ENCODE results near the gene MICAL2. TPM values are rescaled to one million over a fixed set of nuclear protein-coding genes. Genes with fewer than 3 reads are reported as not detected.

MICAL2 gene
- total RNA-seq, 4 donors from 2014 or later = 24.7 to 53.7 (median 37.0) TPM

DNA sequence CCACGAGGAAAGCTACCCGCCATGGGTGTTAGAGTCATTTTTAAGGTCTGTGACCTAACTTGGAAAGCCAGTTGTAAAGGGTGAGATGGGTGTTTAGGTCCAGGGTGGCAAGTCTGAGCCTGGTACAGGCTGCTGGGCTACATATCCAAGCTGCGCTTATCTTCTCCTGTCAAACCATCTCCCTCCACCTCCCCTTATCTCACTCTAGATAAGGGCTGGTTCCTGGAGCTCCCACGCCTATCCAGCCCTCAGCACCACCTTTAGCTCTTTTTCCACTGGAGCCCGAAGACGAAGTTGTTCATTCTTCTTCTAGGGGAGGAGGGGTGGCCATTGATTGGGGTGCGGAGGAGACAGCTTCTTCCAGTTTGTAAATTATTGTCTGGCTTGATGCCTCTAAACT is 48.5 kb downstream of the MICAL2 start:
- Histone ChIP-seq H3K36me3 (peaks cover 0 to 4% of the 10 kb centered on the region in 2 donors), H3K4me3 (no peak overlapping the region), H3K4me1 (peaks cover 11 to 26% of the 10 kb centered on the region in 2 donors), H3K27ac (peak overlapping the region; percentile 62 to 93 (median 74)), H3K9me3 (no peaks in the 10 kb centered on the region), H3K27me3 (no peaks in the 10 kb centered on the region)
- ATAC-seq = no peak
- intact Hi-C loops (cut with DNase I; ENCODE audit: low total_unique reads) = loop anchor here (1.0 to 5.0 kb wide), 3 partner anchors 47 to 112 kb away; partner anchors contain the start of gene MICAL2
- in situ Hi-C loops (cut with MboI; ENCODE audit: low sequenced_read_pairs in 4 of 4) = no loop called here
- no peak for DNase-seq
- no peak for TF ChIP-seq POLR2A (IDR thresholded peaks at IDR 0.05)
- TF ChIP-seq, protein P1, sequence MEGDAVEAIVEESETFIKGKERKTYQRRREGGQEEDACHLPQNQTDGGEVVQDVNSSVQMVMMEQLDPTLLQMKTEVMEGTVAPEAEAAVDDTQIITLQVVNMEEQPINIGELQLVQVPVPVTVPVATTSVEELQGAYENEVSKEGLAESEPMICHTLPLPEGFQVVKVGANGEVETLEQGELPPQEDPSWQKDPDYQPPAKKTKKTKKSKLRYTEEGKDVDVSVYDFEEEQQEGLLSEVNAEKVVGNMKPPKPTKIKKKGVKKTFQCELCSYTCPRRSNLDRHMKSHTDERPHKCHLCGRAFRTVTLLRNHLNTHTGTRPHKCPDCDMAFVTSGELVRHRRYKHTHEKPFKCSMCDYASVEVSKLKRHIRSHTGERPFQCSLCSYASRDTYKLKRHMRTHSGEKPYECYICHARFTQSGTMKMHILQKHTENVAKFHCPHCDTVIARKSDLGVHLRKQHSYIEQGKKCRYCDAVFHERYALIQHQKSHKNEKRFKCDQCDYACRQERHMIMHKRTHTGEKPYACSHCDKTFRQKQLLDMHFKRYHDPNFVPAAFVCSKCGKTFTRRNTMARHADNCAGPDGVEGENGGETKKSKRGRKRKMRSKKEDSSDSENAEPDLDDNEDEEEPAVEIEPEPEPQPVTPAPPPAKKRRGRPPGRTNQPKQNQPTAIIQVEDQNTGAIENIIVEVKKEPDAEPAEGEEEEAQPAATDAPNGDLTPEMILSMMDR (IDR thresholded peaks at IDR 0.05 in 4 of 5, conservative IDR thresholded peaks at IDR 0.05 in 1 of 5) = no peak

DNA sequence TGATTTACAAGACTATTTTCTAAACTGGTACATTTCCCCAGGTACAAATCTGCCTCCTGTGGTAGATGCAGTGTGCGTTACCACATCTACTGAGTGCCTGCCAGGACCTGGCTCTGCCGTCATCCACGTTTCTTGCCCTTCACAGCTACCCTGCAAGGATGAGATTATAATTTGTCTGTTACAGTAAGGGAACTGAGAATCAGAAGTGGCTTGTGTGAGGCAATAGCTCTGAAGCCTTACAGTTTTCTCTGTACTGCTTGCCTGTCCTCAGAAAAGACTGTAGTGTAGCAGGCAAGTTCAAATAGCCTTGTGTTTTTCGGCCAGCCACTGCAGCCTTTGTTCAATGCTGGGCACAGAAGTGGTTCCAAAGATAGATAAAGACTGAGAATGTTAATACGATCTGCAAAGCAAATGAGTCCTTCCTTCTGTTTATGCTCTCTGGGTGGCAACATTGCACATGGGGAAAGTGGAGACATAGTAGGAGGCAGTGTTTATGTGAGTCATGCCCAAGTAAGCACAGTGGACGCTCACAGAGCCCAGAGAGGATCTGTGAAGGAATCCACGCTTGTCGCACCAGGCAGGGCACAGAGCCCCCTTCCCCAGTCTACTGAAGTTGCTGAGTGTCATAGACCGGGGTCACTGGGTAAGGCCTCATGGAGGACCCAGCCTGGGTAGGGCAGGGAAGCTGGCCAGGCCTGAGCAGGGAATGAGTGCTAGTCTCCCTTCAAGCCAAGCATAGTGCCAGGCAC is 49.1 kb downstream of the MICAL2 start:
- TF ChIP-seq, protein P1 (IDR thresholded peaks at IDR 0.05 in 4 of 5, conservative IDR thresholded peaks at IDR 0.05 in 1 of 5) = no peak
- TF ChIP-seq POLR2A (IDR thresholded peaks at IDR 0.05) = peak; percentile 17 to 68
- ATAC-seq = peak; percentile 90 to 93
- intact Hi-C loops (cut with DNase I; ENCODE audit: low total_unique reads) = loop anchor here (1.0 to 5.0 kb wide), 3 partner anchors 47 to 112 kb away; partner anchors contain the start of gene MICAL2
- Histone ChIP-seq H3K36me3 (peaks cover 0 to 4% of the 10 kb centered on the region in 2 donors), H3K27ac (peak overlapping the region; percentile 62 to 93 (median 74)), H3K27me3 (no peaks in the 10 kb centered on the region), H3K9me3 (no peaks in the 10 kb centered on the region), H3K4me3 (no peak overlapping the region), H3K4me1 (peaks cover 11 to 30% of the 10 kb centered on the region in 2 donors)
- in situ Hi-C loops (cut with MboI; ENCODE audit: low sequenced_read_pairs in 4 of 4) = no loop called here
- DNase-seq = peak; percentile 38 to 49

DNA sequence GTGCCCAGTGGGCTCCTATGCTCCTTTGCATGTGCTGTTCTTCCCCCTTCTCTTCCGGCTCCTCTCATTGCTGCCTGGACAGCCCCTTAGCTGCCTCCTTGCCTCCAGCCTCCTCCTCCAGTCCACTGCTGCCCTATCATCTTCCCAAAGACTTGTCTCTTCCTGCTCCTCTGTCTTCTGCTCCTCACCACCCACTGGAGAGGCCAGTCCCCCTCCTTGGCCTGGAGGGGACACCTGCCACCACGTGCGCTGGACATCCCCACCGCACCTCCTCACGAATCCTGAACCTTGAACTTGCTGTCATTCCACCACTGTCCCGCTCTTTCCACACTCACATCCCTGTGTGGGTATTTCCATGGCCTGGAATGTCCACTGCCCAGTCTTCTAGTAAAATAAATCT is 49.8 kb downstream of the MICAL2 start:
- peak overlapping the region; percentile 62 to 93 (median 74) for H3K27ac ChIP-seq
- TF ChIP-seq, protein P1 (IDR thresholded peaks at IDR 0.05 in 4 of 5, conservative IDR thresholded peaks at IDR 0.05 in 1 of 5) = no peak
- no peak for TF ChIP-seq POLR2A (IDR thresholded peaks at IDR 0.05)
- no peaks in the 10 kb centered on the region for H3K27me3 ChIP-seq
- H3K36me3 ChIP-seq = peaks cover 0 to 4% of the 10 kb centered on the region in 2 donors
- H3K9me3 ChIP-seq = no peaks in the 10 kb centered on the region
- H3K4me3 ChIP-seq = no peak overlapping the region
- intact Hi-C loops (cut with DNase I; ENCODE audit: low total_unique reads) = no loop called here
- peaks cover 11 to 31% of the 10 kb centered on the region in 2 donors for H3K4me1 ChIP-seq
- DNase-seq (no peak), ATAC-seq (peak in 1 of 2 donors; percentile 7)
- in situ Hi-C loops (cut with MboI; ENCODE audit: low sequenced_read_pairs in 4 of 4) = no loop called here

DNA sequence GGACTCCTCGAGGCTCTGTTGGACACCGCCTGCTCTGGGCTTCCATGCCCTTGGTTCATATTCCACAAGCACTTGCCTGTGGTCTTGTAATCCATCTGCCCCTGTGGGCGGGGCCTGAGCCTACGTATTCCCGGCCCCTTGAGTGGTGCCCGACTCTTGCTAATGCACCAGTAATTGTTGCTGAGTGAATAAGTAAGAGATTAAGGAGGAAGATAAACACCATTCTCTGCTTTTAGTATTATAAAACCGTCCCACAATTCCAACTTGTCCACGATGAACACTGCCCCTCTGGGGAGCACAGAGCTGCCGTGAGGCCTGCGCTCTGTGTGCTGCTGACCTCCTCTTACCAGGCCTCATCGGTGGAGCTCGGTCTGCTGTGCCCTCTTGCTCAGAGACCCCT is 50.3 kb downstream of the MICAL2 start:
- H3K36me3 ChIP-seq = peaks cover 0 to 4% of the 10 kb centered on the region in 2 donors
- H3K4me1 ChIP-seq = peaks cover 11 to 31% of the 10 kb centered on the region in 2 donors
- no peaks in the 10 kb centered on the region for H3K27me3 ChIP-seq
- ATAC-seq (no peak), DNase-seq (no peak)
- no peaks in the 10 kb centered on the region for H3K9me3 ChIP-seq
- H3K27ac ChIP-seq = peak overlapping the region; percentile 62 to 93 (median 74)
- in situ Hi-C loops (cut with MboI; ENCODE audit: low sequenced_read_pairs in 4 of 4) = no loop called here
- intact Hi-C loops (cut with DNase I; ENCODE audit: low total_unique reads) = no loop called here
- TF ChIP-seq, protein P1 (IDR thresholded peaks at IDR 0.05 in 4 of 5, conservative IDR thresholded peaks at IDR 0.05 in 1 of 5) = no peak
- no peak for TF ChIP-seq POLR2A (IDR thresholded peaks at IDR 0.05)
- H3K4me3 ChIP-seq = no peak overlapping the region

All from gastrocnemius medialis (tissue), 4 donors.